ENCODE results near the gene GABRG3. TPM values are rescaled to one million over a fixed set of nuclear protein-coding genes. Genes with fewer than 3 reads are reported as not detected.

GABRG3 gene
- total and polyA plus RNA-seq, 2 donors (not counting 3 experiments of a cell fraction or from before 2014, with no cell fraction given), result not detected

GRCh38 chr15:27529399-27529798 is 558.4 kb downstream of the GABRG3 start:
- no peak for FAIRE-seq
- no peaks in the 10 kb centered on the region for H3K27me3 ChIP-seq (ENCODE audit: control insufficient read depth in 2 of 2, insufficient read depth in 2 of 2, low read length in 2 of 2)
- peaks cover 1% of the 10 kb centered on the region for H3K9me3 ChIP-seq (replicated peaks; ENCODE audit: control insufficient read depth, insufficient read depth, low read length)
- H3K4me2 ChIP-seq (ENCODE audit: insufficient read depth, low read length), result no peak overlapping the region
- ChIA-PET POLR2A (no interaction called here), CTCF (no interaction called here)
- H3K27ac ChIP-seq (ENCODE audit: insufficient read depth, low read depth, low read length), result no peak overlapping the region
- BruUV-seq (replicated peaks), result no TSS peak
- no peak for DNase-seq (ENCODE audit: low read depth, low spot score)
- dilution Hi-C loops (cut with MboI; ENCODE audit: extremely low pct_ligation_motif_present, low sequenced_read_pairs), result no loop called here
- no peaks in the 10 kb centered on the region for H3K79me2 ChIP-seq (ENCODE audit: control insufficient read depth, insufficient read depth, low read length)
- no peak overlapping the region for H3K4me3 ChIP-seq (replicated peaks in 1 of 3; ENCODE audit: insufficient read depth in 1 of 3, low read depth in 1 of 3, low read length in 3 of 3)
- intact Hi-C loops (cut with micrococcal nuclease), result no loop called here
- no peak overlapping the region for H2AFZ ChIP-seq (ENCODE audit: low read depth, low read length)
- H3K9ac ChIP-seq (replicated peaks; ENCODE audit: extremely low read depth, insufficient read depth, low read length), result no peak overlapping the region
- H3K9me1 ChIP-seq (replicated peaks; ENCODE audit: control insufficient read depth, extremely low read depth, insufficient read depth, low read length), result no peaks in the 10 kb centered on the region
- H3K36me3 ChIP-seq (ENCODE audit: control insufficient read depth in 2 of 2, extremely low read depth in 1 of 2, insufficient read depth in 2 of 2, low read length in 2 of 2), result no peaks in the 10 kb centered on the region
- no peak for TF ChIP-seq EZH2 (IDR thresholded peaks at IDR 0.05; ENCODE audit: borderline replicate concordance, low read depth, low read length, severe bottlenecking)
- TF ChIP-seq POLR2AphosphoS5 (IDR thresholded peaks at IDR 0.05; ENCODE audit: insufficient read depth, low read depth, low read length), result no peak
- TF ChIP-seq CTCF (IDR thresholded peaks at IDR 0.05; ENCODE audit: extremely low read depth in 1 of 2, insufficient read depth in 1 of 2, low read depth in 1 of 2, low read length in 2 of 2), result no peak
- TF ChIP-seq MAX (IDR thresholded peaks at IDR 0.05; ENCODE audit: insufficient read depth, insufficient read length), result no peak
- no peak for TF ChIP-seq MYC (IDR thresholded peaks at IDR 0.05; ENCODE audit: low read depth, low read length)
- no peak for TF ChIP-seq JUN (IDR thresholded peaks at IDR 0.05; ENCODE audit: borderline replicate concordance, insufficient read depth, insufficient read length, low read depth)
- TF ChIP-seq FOS (IDR thresholded peaks at IDR 0.05; ENCODE audit: borderline replicate concordance, insufficient read depth, low read length), result no peak
- no peak for TF ChIP-seq GATA2 (IDR thresholded peaks at IDR 0.05; ENCODE audit: insufficient read depth, insufficient read length, low read depth, low read length)
- TF ChIP-seq POLR2A (IDR thresholded peaks at IDR 0.05; ENCODE audit: low read depth, low read length), result no peak
- no peaks in the 10 kb centered on the region for H4K20me1 ChIP-seq (replicated peaks; ENCODE audit: control insufficient read depth, extremely low read depth, insufficient read depth, low read length)
- H3K4me1 ChIP-seq (ENCODE audit: control insufficient read depth, extremely low read depth, insufficient read depth, low read length), result no peaks in the 10 kb centered on the region

Data from endothelial cell of umbilical vein (primary cell).